GM18526 (cell line): ENCODE data around the gene PRKRA.

Source experiments
- POLR2A ChIP-seq: IDR thresholded peaks from 3 replicates; pipeline ENCODE4 v1.6.1; 2011; ENCODE audit not compliant: insufficient read length; ENCODE audit errors: extremely low read depth

Gene PRKRA

DNA sequence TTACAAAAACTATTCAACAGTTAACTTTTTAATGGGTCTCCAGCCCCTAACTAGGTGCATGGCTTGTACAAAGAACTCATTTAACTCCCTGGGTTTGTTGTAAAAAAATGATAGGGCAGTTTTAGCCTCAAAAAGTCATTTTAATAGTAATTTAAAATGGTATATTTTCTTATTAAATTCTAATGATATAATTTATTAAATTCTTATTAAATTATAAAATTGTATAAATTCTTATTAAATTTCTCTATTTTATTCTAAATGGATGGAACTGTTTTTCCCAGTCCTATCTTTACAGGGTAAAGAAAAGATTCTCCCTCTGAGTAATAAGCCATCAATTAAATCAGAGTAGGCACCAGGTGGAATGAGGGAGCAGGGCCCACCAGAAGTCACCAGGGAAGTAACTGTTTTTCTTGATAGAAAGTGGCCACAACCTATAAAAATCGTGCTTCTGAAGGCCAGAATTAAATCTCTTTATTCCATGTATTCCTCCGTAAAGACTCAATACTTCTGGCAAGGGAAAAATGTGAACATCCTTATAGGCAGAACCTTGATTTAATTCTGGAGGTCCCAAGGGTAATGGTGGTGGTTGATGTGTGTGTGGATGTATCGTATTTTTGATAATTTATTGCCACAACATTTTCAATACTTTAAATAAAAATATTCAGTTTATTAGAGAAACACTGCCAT lies 26.6 kb upstream of the PRKRA start:
- TF ChIP-seq POLR2A, result no peak

- no peak for TF ChIP-seq POLR2A
Measured at GRCh38 chr2:178476477-178476876, 25.5 kb upstream of the PRKRA start.

GRCh38 chr2:178474560-178474959 lies 23.6 kb upstream of the PRKRA start:
- TF ChIP-seq POLR2A, result no peak

DNA sequence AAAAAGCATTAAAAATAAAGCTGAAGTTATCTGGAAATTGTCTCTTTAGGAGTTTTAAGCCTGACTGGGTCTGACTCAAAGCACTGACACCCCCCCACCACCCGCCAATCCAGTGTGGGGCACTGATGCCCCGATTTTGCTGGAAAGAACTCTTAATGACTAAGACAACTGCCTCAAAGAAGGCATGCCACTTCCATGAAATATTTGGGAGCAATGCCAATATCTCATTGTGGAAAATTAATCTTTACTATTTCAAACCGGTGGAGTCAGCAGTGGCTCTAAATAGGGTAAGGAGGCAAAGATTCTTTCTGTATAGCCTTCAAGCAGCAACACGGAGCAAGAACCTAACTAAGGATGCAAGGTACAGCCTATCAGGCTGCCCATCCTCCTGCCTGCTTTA lies 23.0 kb upstream of the PRKRA start:
- TF ChIP-seq POLR2A, result no peak

- no peak for TF ChIP-seq POLR2A
Measured at GRCh38 chr2:178473373-178473772, 22.4 kb upstream of the PRKRA start.

DNA sequence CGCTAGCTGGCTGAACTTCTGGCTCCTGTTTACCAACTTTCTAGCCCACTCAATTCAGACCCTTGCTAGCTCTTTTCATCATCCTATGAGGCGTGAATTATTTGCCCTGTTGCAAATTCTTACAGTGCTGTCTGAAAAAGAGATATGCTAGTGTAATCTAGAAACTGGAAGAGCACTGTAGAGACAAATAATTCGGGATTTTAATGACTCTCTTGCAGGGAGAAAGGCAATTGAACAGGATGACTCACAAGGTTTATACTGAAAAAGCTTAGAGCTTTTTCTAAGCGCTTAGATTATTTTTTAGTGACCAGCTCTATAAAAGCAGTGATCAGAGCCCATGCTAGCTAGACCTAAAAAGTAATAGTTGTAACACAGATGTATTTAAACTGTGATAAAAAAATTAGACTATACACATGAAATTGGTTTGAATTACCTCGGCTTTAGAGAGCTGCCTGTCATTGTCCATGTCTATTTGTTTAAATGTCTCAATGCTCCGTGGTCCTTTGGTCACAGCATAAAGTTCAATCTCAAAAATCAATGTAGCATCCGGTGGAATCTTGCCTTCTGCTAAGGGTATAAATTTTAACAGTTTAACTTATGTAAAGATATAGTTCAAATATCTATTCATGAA lies 18.4 kb upstream of the PRKRA start:
- no peak for TF ChIP-seq POLR2A

DNA sequence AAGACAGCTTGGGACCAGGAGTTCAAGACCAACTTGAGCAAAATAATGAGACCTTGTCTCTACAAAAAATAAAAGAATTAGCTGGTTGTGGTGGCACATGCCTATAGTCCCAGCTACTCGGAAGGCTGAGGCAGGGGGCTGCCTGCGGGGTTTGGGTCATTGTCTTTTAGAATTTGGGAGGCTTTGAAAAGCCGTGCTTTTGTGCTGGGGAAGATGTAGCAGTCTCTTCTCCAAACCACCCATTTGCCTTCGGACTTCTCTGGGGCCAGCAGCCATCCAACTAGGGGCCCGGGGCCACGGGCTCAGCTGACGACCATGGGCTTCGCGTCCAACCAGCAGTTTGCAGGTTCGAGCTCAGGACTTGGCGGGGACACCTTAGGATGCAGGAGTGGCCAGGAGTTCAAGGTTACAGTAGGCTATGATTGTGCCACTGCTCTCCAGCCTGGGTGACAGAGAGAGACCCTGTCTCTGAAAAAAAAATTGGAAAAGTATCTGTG lies 6.5 kb upstream of the PRKRA start:
- TF ChIP-seq POLR2A, result no peak

- no peak for TF ChIP-seq POLR2A
Measured at GRCh38 chr2:178455947-178456346, 5.0 kb upstream of the PRKRA start.

- TF ChIP-seq POLR2A, result no peak
Measured at GRCh38 chr2:178452870-178453269, 1.9 kb upstream of the PRKRA start.

GRCh38 chr2:178452334-178452733 lies 1.4 kb upstream of the PRKRA start:
- no peak for TF ChIP-seq POLR2A

- TF ChIP-seq POLR2A, result no peak
Measured at GRCh38 chr2:178450524-178450773, 526 bp downstream of the PRKRA start.

DNA sequence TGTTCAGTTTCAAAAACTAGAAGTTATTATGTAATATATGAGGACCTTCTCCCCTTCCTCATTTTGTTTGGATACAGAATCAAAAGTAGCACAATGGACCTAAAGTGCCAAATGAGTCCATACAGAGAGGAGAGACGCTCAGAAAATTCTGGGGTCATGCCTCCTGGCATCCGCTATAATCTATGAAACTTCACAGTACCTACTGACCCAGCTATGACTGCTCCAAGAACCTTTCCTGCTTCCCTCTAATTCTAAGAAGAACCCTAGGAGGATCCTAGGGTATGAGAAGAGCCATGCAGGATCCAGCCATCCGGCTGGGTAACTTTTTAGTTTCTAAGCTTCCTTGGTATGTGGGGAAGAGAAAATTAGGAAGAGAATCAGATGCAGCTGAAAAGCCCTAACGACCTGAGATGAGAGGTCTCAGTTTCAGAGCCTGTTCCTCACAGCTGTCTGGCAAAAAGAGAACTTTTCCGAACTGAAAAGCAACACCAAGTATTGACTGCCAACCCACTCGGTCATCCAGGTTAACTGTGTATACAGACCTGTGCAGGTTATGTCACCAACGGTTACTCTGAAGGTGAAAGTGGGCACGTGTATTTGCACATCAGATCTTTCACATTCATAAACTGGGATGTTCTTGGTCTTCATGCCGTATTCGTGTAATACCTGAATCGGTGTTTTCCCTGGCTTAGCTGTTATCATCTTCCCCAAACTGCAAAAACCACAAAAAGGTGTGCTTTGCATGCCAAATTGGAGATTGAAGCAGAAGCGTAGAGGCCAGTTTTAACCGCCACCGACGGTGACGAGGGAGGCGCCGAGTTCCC lies 1.1 kb downstream of the PRKRA start:
- no peak for TF ChIP-seq POLR2A

- no peak for TF ChIP-seq POLR2A
Measured at GRCh38 chr2:178448968-178449661, 1.9 kb downstream of the PRKRA start.

- no peak for TF ChIP-seq POLR2A
Measured at GRCh38 chr2:178441426-178441825, 9.5 kb downstream of the PRKRA start.

GRCh38 chr2:178436662-178437061 lies 14.3 kb downstream of the PRKRA start:
- TF ChIP-seq POLR2A, result no peak

DNA sequence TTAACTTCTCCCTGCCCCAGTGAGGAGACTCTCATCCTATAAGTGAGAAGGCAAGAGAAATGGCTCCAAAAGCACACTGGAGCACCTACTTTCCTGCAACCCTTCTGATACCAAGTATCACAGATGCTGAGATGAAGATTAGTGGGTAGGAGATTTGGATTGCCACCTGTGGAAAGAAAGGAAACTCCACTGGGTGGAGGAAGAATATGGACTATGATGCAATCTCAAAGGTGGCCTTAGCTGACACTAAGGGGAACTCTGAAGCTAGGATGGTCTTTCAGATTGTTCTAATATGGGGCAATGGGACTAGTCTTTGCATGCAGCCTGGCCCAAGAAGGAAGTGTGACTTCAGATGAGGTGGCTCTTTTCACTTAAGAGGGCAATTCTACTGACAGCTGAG lies 21.6 kb downstream of the PRKRA start:
- no peak for TF ChIP-seq POLR2A
